Subcutaneous adipose tissue (tissue), 4 donors: Measurements from ENCODE around the gene PARVB. TPM values are rescaled to one million over a fixed set of nuclear protein-coding genes. Genes with fewer than 3 reads are reported as not detected.

Experiments
- total RNA-seq, 4 donors: library from RNA; depleted of rRNA; stranded (reverse); fragments of >200 nt; gene quantifications; one replicate each; pipeline ENCODE4 v1.1.0, GENCODE V29; 2016
- TF ChIP-seq, protein P1 (sequence below): fragments of 450-650 bp; IDR thresholded peaks from one replicate; pipeline ENCODE4 v1.5.1; 2016; ENCODE audit warnings: low read depth, mild to moderate bottlenecking, control low read depth, antibody characterized with exemption, moderate library complexity

The PARVB gene
- total RNA-seq, 4 donors from 2014 or later = 47.8 to 175 (median 52.8) TPM

GRCh38 chr22:44188986-44189630 lies 165.0 kb downstream of the PARVB start:
- TF ChIP-seq, protein P1, sequence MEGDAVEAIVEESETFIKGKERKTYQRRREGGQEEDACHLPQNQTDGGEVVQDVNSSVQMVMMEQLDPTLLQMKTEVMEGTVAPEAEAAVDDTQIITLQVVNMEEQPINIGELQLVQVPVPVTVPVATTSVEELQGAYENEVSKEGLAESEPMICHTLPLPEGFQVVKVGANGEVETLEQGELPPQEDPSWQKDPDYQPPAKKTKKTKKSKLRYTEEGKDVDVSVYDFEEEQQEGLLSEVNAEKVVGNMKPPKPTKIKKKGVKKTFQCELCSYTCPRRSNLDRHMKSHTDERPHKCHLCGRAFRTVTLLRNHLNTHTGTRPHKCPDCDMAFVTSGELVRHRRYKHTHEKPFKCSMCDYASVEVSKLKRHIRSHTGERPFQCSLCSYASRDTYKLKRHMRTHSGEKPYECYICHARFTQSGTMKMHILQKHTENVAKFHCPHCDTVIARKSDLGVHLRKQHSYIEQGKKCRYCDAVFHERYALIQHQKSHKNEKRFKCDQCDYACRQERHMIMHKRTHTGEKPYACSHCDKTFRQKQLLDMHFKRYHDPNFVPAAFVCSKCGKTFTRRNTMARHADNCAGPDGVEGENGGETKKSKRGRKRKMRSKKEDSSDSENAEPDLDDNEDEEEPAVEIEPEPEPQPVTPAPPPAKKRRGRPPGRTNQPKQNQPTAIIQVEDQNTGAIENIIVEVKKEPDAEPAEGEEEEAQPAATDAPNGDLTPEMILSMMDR = no peak

DNA sequence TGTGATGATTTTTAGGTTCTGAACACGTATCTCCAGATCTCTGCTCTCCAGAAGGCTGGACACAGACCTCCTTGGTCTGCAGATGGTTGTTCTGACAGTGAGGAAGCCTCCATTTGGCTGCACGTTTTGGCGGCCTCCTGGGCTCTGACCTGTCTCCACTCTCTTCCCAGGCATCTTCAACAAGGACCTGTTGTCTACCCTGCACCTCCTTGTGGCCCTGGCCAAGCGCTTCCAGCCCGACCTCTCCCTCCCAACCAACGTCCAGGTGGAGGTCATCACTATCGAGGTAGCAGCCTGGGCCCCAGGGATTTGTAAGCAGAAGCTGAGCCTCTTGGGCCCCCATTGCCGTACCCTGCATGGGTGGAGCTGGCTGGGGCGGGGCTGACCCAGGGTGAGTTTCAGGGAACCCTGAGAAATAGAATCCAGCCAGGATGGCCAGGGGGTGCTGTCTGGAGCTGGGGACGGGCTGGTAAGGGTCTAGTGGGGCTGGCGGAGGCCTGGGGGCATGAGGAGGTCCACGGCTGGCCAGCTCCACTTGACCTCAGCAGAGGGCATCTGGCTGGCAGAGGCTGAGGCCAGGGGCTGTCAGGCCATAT lies 166.4 kb downstream of the PARVB start:
- TF ChIP-seq, protein P1 = no peak

GRCh38 chr22:44191036-44191454 lies 166.9 kb downstream of the PARVB start:
- TF ChIP-seq, protein P1 = no peak

DNA sequence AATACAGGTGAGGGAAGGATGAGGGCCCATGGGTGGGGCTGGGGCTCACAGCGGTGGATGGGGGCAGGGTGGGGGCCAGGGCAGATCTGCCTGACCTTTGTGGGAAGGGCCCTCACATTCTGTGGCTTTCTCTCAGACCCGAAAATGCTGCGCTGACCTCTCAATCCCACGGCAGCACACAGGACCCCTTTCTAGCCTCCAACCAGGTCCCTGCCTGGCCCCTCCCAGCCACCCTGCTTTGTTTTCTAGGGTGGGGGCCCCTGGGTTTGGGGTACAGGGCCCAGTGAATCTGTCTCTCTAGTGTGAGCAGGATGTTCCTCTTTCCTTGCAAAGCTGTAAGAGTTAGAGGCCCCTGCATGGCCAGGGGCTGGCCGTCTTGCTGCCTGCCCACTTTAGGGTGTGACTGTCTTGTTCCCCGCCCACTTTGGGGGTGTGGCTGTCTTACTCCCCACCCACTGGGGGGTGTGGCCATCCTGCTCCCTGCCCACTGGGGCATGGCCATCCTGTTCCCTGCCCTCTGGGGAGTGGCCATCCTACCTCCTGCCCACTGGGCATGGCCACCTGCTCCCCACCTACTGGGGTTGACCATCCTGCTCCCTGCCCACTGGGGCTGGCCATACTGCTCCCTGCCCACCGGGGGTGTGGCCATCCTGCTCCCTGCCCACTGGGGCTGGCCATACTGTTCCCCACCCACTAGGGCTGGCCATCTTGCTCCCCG lies 168.2 kb downstream of the PARVB start:
- TF ChIP-seq, protein P1 = no peak

DNA sequence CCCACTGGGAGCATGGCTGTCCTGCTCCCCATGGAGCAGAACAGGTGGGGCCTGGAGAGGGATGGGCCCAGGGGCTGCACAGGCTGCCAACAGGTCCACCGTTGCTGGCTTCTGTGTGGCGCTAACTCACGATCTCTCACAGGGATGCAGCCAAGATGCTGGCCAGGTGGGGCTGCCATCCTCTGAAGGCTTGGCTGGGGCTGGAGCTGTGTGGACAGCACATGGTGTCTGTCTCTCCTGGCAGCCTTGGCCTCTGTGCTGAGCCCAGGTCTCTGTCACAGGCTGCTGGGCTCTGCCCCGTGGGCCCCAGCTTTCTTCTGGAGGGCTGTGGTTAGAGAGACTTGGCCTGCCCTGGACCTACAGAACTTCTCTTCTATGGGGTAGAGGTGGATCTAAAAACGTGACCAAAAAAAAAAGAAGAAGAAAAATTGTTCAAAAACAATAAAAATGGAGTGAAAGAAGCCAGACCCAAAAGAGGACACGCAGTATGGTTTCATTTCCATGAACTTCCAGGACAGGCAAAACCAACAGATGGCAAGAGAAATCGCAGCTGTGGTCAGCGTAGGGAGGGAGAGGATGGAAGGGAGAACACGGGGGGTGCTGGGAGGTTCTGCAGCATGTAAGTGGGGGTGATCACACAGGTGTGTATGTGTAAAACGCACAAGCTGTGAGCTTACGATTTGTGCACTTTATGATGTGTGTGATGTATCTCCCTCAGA lies 168.9 kb downstream of the PARVB start:
- TF ChIP-seq, protein P1 = no peak

GRCh38 chr22:44193535-44193891 lies 169.4 kb downstream of the PARVB start:
- TF ChIP-seq, protein P1 = no peak

GRCh38 chr22:44194569-44194968 lies 170.5 kb downstream of the PARVB start:
- TF ChIP-seq, protein P1 = no peak
